HG03095 (cell line): ENCODE measurements around the gene C8A.

Experiments
- ATAC-seq: cut with Tn5 transposase; IDR thresholded peaks from one replicate; pipeline ENCODE4 v1.9.1; 2021; ENCODE audit warnings: moderate library complexity; ENCODE audit not compliant: unreplicated experiment

C8A gene

GRCh38 chr1:56880774-56881173 lies 26.2 kb downstream of the C8A start:
- ATAC-seq = no peak

DNA sequence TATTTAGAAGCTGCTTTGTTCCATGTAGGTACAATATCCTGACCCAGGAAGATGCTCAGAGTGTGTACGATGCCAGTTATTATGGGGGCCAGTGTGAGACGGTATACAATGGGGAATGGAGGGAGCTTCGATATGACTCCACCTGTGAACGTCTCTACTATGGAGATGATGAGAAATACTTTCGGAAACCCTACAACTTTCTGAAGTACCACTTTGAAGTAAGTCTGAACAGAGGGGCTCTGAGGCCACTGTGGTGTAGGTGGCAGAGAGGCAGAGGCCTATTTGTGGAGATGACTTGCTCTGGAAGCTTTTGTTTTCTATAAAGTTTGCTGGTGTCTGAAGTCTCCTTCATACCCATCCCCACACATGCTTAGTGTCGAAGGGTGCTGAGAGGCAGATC lies 26.8 kb downstream of the C8A start:
- ATAC-seq = no peak

- ATAC-seq = no peak
Measured at GRCh38 chr1:56890229-56890628, 35.6 kb downstream of the C8A start.

GRCh38 chr1:56894014-56894413 lies 39.4 kb downstream of the C8A start:
- no peak for ATAC-seq

GRCh38 chr1:56897150-56898004 lies 42.8 kb downstream of the C8A start:
- no peak for ATAC-seq

DNA sequence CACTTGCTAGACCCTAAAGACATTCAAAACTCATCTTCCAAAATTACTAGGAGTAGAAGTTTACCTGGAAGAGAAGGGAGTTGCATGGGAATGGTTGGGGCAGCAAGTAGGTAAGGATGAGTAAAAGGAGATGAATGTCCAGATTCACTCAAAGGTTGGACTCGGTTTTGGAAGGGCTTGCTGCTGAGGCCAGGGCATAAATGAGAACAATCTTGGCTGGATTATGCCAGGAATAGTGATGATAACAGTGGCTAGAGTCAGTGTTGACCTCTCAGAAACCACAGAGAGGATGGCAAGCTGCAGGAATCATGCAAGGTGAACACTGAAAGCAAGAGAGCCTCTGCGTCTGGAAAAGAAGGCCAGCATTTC lies 43.4 kb downstream of the C8A start:
- ATAC-seq = no peak

GRCh38 chr1:56898879-56899278 lies 44.3 kb downstream of the C8A start:
- no peak for ATAC-seq

- no peak for ATAC-seq
Measured at GRCh38 chr1:56901716-56902115, 47.1 kb downstream of the C8A start.

DNA sequence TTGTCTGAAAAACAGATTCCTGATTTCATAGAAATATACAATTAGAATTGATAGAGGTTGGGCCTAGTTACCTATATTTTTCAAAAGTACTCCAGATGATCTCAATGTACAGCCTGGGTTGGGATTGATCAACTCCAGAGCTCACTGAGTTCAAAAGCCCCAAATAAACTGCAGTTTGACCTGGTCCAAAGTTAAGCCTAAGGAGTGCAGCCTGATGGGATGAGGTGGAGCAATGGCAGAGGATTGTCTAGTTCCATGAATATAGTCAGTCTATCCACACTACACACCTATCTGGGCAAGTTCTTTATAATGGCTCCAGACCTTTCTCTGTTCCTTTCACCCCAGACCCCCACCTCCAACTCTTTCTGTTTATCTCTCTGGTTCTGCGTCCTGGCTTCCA lies 49.2 kb downstream of the C8A start:
- ATAC-seq = no peak

- ATAC-seq = no peak
Measured at GRCh38 chr1:56904663-56905397, 50.2 kb downstream of the C8A start.

DNA sequence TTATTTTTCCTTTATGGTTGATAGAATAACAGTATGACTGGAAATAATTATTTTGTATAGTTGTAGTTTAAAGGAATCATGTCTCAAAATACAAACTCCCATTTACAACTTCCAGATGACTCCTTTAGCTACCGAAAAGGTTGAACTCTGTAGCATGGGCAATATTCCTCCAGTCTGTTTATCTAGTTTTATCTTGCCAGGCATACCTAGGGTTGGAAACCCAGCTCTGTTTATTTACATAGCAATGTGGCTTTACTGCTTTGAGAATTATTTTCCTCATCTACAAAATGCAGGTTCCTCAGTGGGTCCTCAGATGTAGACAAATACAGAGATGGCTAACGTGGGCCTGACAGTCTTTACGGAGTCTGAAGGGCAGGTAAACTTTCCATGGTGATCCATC lies 51.1 kb downstream of the C8A start:
- ATAC-seq = no peak

- ATAC-seq = no peak
Measured at GRCh38 chr1:56908619-56909221, 54.1 kb downstream of the C8A start.

GRCh38 chr1:56910441-56910985 lies 55.9 kb downstream of the C8A start:
- no peak for ATAC-seq

DNA sequence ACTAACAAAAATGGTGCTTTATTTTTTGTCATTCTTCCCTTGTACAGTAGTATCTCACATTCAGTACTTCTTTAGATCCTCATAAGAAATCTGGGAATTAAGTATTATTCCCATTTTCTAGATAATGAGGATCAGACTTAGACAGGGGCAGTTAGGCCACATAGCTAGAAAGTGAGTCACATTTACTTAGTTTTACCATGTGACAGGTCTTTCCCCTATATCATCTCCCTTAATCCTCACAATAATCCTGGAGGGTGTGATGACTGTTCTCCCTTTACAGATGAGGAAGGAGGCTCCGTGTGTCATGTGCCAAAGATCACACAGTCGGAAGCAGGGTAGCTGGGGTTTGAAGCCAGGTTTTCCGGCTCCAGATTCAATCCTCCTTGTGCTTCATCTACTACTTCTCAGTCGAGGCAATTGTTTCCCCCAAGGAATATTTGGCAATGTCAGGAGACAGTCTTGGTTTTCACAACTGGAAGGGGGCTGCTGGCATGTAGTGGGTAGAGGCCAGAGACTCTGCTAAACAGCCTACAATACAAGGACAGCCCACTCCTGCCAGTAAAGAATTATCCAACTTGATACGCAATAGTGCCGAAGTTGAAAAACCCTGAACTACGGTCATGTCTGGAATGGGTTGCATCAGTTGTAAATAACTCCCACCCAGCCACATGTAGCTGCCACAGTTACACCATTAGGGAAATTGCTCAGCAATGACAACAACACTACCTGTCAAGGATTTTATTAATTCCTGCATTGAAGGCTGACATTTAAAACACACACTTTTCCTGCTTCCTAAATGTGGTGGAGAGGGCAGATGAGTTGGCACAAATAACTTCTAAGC lies 56.7 kb downstream of the C8A start:
- no peak for ATAC-seq

DNA sequence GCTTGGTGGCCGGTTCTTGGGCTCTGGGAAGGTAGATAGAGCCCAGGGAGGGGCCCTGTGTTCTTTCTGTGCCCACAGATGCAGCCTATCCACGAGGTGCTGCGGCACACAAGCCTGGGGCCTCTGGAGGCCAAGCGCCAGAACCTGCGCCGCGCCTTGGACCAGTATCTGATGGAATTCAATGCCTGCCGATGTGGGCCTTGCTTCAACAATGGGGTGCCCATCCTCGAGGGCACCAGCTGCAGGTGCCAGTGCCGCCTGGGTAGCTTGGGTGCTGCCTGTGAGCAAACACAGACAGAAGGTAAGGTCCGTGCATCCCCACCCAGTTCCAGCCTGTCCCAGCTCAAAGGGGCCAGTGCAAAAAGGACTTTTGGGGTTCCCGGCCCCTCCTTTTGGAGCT lies 57.7 kb downstream of the C8A start:
- no peak for ATAC-seq

- no peak for ATAC-seq
Measured at GRCh38 chr1:56915960-56916359, 61.4 kb downstream of the C8A start.

DNA sequence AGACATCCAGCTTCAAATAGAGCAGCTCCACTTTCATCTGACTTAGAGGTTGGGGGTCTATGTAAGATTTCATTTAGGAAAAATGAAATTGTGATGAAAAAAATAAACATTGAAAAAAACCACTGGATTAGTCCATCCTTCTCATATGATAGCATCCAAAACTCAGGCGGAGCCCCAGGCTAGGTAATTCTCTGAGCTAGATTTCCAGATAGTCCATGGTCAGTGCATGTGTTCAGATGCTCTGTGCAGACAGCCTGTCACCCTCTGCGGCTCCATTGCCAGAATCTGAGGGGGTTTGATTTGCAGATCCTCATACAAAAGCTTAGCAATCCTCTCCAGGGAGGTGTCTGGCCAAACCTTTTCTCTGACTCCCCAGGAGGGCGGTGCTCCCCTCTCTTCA lies 62.0 kb downstream of the C8A start:
- ATAC-seq = no peak

DNA sequence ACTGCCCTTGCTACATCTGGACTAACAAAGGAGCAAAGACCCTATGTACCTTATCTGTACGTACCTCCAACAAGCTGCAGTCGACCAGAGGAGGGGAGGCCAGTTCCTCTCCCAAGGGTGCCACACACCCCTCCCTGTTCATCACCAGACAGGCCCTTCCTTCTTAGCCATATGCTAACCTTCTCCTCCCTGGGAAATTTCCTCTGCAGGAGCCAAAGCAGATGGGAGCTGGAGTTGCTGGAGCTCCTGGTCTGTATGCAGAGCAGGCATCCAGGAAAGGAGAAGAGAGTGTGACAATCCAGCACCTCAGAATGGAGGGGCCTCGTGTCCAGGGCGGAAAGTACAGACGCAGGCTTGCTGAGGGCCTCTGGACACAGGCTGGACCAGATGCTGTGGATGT lies 62.8 kb downstream of the C8A start:
- ATAC-seq = no peak

DNA sequence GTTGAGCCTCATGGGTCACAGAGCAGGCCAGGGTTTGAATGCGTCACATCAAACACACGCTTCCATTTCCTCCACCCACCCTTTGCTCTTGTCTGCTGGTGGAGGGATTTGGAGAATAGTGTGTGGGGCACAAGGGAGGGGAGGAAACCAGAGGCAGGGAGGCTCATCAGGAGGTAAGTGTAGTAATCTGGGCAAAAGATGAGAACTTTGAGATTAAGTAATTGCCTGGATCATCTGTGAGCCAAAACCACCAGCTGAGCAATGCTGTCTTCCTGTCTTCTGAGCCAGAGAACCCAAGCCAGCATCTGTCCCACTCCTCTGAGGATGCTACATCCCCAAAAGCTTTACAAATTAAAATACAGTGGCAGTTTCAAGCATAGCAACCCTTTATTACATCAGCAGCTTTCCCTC lies 66.0 kb downstream of the C8A start:
- ATAC-seq = no peak

- ATAC-seq = no peak
Measured at GRCh38 chr1:56921479-56921878, 66.9 kb downstream of the C8A start.

DNA sequence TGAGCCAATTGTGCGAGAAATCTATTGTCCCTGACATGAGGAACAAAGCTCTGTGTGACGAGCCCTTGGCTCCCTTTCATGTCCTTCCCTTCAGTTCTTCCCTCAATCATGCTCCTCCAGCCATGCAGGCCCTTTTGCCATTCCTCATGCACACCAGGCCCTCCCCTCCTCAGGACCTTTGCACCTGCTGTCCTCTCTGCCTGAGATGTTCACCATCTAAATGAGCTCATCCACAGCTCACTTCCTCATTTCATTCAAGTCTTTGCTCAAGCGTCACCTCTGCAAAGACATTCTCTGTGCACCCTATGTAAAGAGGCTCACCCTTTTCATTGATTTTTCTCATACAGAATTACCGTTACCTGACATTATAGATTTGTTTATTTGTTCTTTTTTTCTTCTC lies 67.5 kb downstream of the C8A start:
- no peak for ATAC-seq
